Measurements from ENCODE around the gene CASS4. TPM values are rescaled to one million over a fixed set of nuclear protein-coding genes. Genes with fewer than 3 reads are reported as not detected.

CASS4 gene
- total and polyA plus RNA-seq, 9 of the 15 experiments (the other 6 are each of a cell fraction or from before 2014, with no cell fraction given): 8.1 to 53.8 (median 26.7) TPM

DNA sequence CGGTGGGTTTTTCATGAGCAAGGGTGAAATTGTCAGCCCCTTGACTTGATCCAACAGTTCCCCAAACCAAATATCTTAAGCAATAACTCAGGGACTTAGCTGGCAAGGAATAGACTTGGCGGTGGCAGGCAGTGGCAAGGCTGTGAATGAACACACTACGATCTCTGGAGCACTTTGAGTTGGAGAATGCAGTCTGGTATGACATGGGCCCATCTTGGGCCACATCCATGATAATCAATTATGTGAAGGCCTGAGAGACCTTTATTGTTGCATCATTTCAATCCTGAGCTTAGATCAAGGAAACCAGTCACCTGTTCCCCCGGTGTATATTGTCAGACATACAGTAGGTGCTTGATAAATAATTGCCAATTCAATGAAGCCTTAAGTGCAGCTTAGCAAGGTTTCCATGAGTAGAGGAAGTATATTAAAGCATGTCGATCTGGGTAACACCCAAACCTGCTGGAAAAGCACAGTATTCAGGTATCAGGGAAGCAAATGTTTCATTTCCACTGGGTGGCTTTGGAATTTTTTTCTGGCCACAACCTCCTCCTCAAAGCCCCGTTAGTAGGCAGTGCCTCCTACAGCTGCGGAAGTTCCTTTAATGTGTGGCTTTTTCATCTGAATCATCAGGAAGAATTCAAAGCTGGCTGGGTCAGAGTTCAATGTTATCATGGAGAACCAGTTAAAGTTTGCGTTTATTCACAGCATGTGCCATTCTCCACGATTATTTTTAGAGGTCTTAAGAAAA lies 10.2 kb downstream of the CASS4 start (continued):
- TF ChIP-seq MAFK (IDR thresholded peaks at IDR 0.05; ENCODE audit: low read length): 0 out of 2 replicates have a peak, but pooled peaks have one; percentile 17
- peak; percentile 50; the same call in 1 of the 2 replicates for TF ChIP-seq KLF16 (IDR thresholded peaks at IDR 0.05)
- TF ChIP-seq, protein P1, sequence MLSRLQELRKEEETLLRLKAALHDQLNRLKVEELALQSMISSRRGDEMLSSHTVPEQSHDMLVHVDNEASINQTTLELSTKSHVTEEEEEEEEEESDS (CRISPR knock-in tag; IDR thresholded peaks at IDR 0.05): no peak
- no peak for TF ChIP-seq ZNF780A (CRISPR knock-in tag; IDR thresholded peaks at IDR 0.05)
- TF ChIP-seq CBFA2T3 (IDR thresholded peaks at IDR 0.05): peak; percentile 77
- TF ChIP-seq TGIF2 (CRISPR knock-in tag; IDR thresholded peaks at IDR 0.05): no peak
- TF ChIP-seq HNRNPK (IDR thresholded peaks at IDR 0.05; ENCODE audit: low read depth, low read length, poor library complexity, severe bottlenecking): no peak
- TF ChIP-seq U2AF2 (optimal IDR thresholded peaks at IDR 0.05; ENCODE audit: low read depth, low read length): no peak
- TF ChIP-seq KLF6 (CRISPR knock-in tag; IDR thresholded peaks at IDR 0.05; ENCODE audit: borderline replicate concordance): no peak
- TF ChIP-seq NFE2 (IDR thresholded peaks at IDR 0.05; ENCODE audit: low read depth): peak; percentile 57; the same call in 1 of the 2 replicates
- TF ChIP-seq POLR2AphosphoS5 (IDR thresholded peaks at IDR 0.05; ENCODE audit: control insufficient read depth, insufficient read depth, low read depth, low read length): peak; percentile 57; the same call in 1 of the 2 replicates
- TF ChIP-seq, protein P2, sequence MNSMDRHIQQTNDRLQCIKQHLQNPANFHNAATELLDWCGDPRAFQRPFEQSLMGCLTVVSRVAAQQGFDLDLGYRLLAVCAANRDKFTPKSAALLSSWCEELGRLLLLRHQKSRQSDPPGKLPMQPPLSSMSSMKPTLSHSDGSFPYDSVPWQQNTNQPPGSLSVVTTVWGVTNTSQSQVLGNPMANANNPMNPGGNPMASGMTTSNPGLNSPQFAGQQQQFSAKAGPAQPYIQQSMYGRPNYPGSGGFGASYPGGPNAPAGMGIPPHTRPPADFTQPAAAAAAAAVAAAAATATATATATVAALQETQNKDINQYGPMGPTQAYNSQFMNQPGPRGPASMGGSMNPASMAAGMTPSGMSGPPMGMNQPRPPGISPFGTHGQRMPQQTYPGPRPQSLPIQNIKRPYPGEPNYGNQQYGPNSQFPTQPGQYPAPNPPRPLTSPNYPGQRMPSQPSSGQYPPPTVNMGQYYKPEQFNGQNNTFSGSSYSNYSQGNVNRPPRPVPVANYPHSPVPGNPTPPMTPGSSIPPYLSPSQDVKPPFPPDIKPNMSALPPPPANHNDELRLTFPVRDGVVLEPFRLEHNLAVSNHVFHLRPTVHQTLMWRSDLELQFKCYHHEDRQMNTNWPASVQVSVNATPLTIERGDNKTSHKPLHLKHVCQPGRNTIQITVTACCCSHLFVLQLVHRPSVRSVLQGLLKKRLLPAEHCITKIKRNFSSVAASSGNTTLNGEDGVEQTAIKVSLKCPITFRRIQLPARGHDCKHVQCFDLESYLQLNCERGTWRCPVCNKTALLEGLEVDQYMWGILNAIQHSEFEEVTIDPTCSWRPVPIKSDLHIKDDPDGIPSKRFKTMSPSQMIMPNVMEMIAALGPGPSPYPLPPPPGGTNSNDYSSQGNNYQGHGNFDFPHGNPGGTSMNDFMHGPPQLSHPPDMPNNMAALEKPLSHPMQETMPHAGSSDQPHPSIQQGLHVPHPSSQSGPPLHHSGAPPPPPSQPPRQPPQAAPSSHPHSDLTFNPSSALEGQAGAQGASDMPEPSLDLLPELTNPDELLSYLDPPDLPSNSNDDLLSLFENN (IDR thresholded peaks at IDR 0.05; ENCODE audit: low read depth in 2 of 2, low read length in 2 of 2): 0 out of 4 replicates have a peak, but pooled peaks of 1 of the 2 experiments have one; percentile 35
- TF ChIP-seq SPI1 (IDR thresholded peaks at IDR 0.05; ENCODE audit: borderline replicate concordance, low read depth, low read length): peak; percentile 43; the same call in 1 of the 2 replicates
- TF ChIP-seq ZNF408 (CRISPR knock-in tag; IDR thresholded peaks at IDR 0.05; ENCODE audit: low read depth): no peak
- peak; percentile 27; the same call in 1 of the 2 replicates for TF ChIP-seq BHLHE40 (IDR thresholded peaks at IDR 0.05; ENCODE audit: low read length)
- peak in 1 of 2 experiments; percentile 62; a peak in 2 of 4 replicates for TF ChIP-seq ETV6 (IDR thresholded peaks at IDR 0.05; ENCODE audit: borderline replicate concordance in 1 of 2, low read depth in 2 of 2, low read length in 1 of 2)
- TF ChIP-seq ETV6 (CRISPR knock-in tag; IDR thresholded peaks at IDR 0.05; ENCODE audit: borderline replicate concordance): no peak
- TF ChIP-seq, protein P3, sequence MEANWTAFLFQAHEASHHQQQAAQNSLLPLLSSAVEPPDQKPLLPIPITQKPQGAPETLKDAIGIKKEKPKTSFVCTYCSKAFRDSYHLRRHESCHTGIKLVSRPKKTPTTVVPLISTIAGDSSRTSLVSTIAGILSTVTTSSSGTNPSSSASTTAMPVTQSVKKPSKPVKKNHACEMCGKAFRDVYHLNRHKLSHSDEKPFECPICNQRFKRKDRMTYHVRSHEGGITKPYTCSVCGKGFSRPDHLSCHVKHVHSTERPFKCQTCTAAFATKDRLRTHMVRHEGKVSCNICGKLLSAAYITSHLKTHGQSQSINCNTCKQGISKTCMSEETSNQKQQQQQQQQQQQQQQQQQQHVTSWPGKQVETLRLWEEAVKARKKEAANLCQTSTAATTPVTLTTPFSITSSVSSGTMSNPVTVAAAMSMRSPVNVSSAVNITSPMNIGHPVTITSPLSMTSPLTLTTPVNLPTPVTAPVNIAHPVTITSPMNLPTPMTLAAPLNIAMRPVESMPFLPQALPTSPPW (CRISPR knock-in tag; IDR thresholded peaks at IDR 0.05): 0 out of 2 replicates have a peak, but pooled peaks have one; percentile 8
- TF ChIP-seq TCF7 (IDR thresholded peaks at IDR 0.05; ENCODE audit: borderline replicate concordance): 0 out of 2 replicates have a peak, but pooled peaks have one; percentile 24
- TF ChIP-seq ZNF699 (CRISPR knock-in tag; IDR thresholded peaks at IDR 0.05; ENCODE audit: insufficient replicate concordance): no peak
- TF ChIP-seq ETV5 (CRISPR knock-in tag; IDR thresholded peaks at IDR 0.05; ENCODE audit: low read depth): peak; percentile 70; the same call in 1 of the 2 replicates
- TF ChIP-seq POLR2A (conservative IDR thresholded peaks at IDR 0.05): no peak
- TF ChIP-seq FOSL1 (tag; conservative IDR thresholded peaks at IDR 0.05): peak; percentile 71
